Measurements from ENCODE around the gene PRR7.

The PRR7 gene

DNA sequence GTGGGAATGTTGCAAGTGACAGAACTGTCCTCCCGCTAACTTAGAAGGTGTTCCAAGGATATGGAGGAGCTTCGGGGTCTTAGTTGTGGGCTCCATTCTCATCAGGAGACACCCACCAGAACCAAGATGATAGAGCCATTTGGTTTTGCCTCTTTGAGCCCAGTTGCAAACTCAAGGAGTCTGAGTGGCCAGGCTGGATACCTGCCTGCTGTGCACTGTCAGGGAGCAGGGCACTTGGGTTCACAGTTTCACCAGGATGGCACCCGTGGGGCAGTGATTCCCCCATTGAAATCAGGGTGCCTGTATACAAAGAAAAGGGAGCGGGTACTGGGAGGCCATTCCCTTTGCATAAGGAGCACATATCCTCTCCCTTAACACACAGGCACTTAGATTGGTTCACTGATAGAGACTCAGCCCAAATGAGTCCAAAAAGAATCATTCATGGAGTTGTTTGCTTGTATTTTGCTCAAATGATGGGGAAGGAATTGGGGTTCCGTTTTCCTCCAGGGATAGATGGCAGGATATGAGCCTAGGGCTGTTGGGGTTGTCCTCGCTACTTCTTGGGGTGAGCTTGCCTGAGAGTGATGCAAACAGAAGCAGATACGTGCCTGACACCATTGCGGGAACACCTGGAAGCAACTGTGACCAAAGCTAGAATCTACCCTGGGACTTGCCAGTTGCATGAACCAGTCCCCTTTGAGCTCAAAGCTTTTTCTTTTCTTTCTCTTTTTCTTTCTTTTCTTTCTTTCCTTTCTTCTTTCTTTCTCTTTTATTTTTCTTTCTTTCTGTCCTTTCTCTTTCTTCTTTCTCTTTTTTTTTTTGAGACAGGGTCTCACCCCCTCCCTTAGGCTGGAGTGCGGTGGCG is 1.3 kb upstream of the PRR7 start:
- no peak for DNase-seq (ENCODE audit: low read depth)
- H3K4me3 ChIP-seq (replicated peaks; ENCODE audit: low read depth, low read length), result no peak overlapping the region
- TF ChIP-seq CTCF (IDR thresholded peaks at IDR 0.05; ENCODE audit: low read length, missing control alignments), result no peak

DNA sequence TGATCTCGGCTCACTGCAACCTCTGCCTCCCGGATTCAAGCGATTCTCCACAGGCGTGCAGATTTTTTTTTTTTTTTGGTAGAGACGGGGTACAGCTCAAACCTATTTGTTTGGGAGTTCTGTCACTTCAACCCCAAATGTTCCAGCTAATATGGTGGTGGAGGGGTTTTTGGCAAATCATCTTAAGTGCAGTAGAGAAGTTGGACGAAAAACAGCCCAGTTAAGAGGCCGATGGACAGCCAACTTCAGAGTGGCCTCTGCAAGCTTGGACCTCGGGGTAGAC is 756 bp upstream of the PRR7 start:
- TF ChIP-seq CTCF (IDR thresholded peaks at IDR 0.05; ENCODE audit: low read length, missing control alignments), result no peak
- DNase-seq (ENCODE audit: low read depth), result no peak
- peak overlapping the region; percentile 60 for H3K4me3 ChIP-seq (replicated peaks; ENCODE audit: low read depth, low read length)

- TF ChIP-seq CTCF (IDR thresholded peaks at IDR 0.05; ENCODE audit: low read length, missing control alignments), result no peak
- DNase-seq (ENCODE audit: low read depth), result peak; percentile 36
- H3K4me3 ChIP-seq (replicated peaks; ENCODE audit: low read depth, low read length), result peak overlapping the region; percentile 60
Measured at GRCh38 chr5:177447066-177447610, 524 bp downstream of the PRR7 start.

- H3K4me3 ChIP-seq (replicated peaks; ENCODE audit: low read depth, low read length), result peak overlapping the region; percentile 60
- DNase-seq (ENCODE audit: low read depth), result peak; percentile 74
- no peak for TF ChIP-seq CTCF (IDR thresholded peaks at IDR 0.05; ENCODE audit: low read length, missing control alignments)
Measured at GRCh38 chr5:177447611-177448243, 1.1 kb downstream of the PRR7 start.

DNA sequence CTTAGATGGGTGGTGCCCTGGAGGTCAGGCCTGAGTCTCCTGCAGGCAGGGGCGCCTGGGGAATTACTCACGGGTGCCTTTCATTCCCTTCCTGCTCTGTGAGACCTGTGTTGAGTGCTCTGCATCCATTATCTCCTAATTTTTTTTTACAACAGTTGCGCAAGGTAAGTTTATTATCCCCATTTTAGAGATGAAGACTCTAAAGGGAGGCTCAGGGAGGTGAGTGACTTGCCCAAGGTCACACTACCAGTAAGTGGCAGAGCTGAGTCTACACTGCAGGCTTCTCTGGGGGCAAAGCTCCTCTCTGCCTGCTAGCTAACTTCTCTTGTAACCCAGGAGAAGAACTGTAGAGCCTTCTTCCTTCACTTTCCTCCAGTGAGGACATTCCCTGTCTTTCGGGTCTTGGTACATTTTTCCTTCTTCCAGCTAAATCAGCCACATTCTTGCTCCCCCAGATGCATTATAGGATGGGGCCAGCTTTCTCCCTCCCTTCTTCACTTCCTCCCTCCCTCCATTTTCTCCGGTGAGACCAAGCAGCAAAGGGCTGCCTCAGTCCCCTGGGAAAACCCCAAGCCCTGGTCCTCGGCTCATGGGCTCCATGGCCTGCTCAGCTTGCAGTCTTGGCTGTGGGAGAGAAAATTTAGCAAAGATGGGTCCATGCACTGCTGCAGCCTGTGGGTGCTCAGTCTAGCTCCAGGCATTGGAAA is 1.8 kb downstream of the PRR7 start:
- no peak overlapping the region for H3K4me3 ChIP-seq (replicated peaks; ENCODE audit: low read depth, low read length)
- TF ChIP-seq CTCF (IDR thresholded peaks at IDR 0.05; ENCODE audit: low read length, missing control alignments), result no peak
- no peak for DNase-seq (ENCODE audit: low read depth)

DNA sequence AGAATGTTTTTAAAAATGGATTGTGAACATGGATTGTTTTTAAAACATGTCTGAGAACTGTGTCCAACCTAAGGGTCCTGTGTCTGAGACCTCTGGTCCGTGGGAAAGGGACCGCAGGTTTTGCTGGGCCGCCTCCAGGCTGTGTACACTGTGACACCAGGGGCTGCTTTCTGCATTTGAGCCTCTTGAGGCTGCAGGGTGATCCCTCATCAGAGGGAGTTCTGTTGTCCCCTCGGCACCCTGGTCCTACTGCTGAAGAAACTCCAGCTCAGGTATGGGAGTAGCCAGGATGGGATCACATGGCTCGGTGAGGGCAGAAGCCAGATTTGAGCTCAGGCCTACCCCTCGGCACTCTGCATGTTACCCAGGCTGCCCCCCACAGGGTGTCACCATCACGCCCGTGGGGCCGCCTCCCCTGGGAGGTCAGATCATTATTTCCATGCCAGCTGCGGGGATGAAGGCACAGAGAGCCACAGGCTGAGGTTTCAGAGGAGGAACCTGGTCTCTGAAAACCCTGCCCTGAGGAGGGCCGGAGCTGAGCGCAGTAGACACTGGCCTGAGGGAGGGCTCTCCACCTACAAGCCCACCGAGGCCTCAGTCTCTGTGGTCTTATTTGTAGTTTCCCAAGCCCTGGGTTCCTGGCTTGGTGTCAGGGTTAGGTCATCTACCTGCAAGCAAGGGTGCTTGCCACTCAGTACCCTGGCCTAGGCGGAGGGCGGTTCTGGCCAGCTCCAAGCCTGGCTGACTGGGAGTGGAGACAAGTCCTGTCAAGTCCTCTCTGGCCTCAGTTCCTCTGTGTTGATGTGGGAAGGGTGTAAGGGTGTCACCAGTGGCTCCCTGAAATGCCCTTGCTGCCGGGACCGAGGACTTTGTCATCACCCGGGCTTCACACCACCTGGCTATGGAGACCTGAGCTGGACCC is 2.8 kb downstream of the PRR7 start:
- no peak for DNase-seq (ENCODE audit: low read depth)

More for the DNA sequence above, 2.8 kb downstream of the PRR7 start:
- no peak overlapping the region for H3K4me3 ChIP-seq (replicated peaks; ENCODE audit: low read depth, low read length)
- TF ChIP-seq CTCF (IDR thresholded peaks at IDR 0.05; ENCODE audit: low read length, missing control alignments), result no peak

Data from fibroblast of pulmonary artery (primary cell).